Activated CD8-positive, alpha-beta T cell treated with anti-CD3 and anti-CD28 coated beads for 36 hours (primary cell): ENCODE data around the gene PGC. TPM values are rescaled to one million over a fixed set of nuclear protein-coding genes. Genes with fewer than 3 reads are reported as not detected.

Experiments
- ATAC-seq: fragments of 200-7000 bp; cut with Tn5 transposase; one replicate; pipeline ENCODE4 v1.10.0; 2021; ENCODE audit warnings: mild to moderate bottlenecking, moderate library complexity
- CTCF ChIA-PET: fragments of 350-600 bp; sonication (Branson Sonifier 250); formaldehyde crosslinking; loops from one replicate; lab custom pipeline; 2021; ENCODE audit warnings: antibody characterized with exemption; lab: Charles Lee
- POLR2A ChIA-PET: fragments of 350-600 bp; sonication (Branson Sonifier 250); formaldehyde crosslinking; loops from one replicate; lab custom pipeline; 2021; ENCODE audit warnings: antibody characterized with exemption; lab: Charles Lee
- DNase-seq: peaks from one replicate; pipeline ENCODE4 v3.0.0-alpha.2; 2020
- H3K27ac Mint-ChIP-seq: one replicate; pipeline ENCODE4 v1.8.0; 2021; ENCODE audit warnings: mild to moderate bottlenecking, mixed read lengths
- H3K27me3 Mint-ChIP-seq: one replicate; pipeline ENCODE4 v1.8.0; 2021; ENCODE audit warnings: mixed read lengths
- H3K36me3 Mint-ChIP-seq: one replicate; pipeline ENCODE4 v1.8.0; 2021; ENCODE audit warnings: low read depth, mixed read lengths
- H3K4me1 Mint-ChIP-seq: one replicate; pipeline ENCODE4 v1.8.0; 2021; ENCODE audit warnings: low read depth, mixed read lengths
- H3K4me3 Mint-ChIP-seq: one replicate; pipeline ENCODE4 v1.8.0; 2021; ENCODE audit warnings: mild to moderate bottlenecking, moderate library complexity, mixed read lengths
- H3K9me3 Mint-ChIP-seq: one replicate; pipeline ENCODE4 v1.8.0; 2021; ENCODE audit warnings: mixed read lengths
- CTCF ChIP-seq: fragments of 200-600 bp; IDR thresholded peaks from one replicate; pipeline ENCODE4 v1.8.0; 2022; ENCODE audit warnings: antibody characterized with exemption, mild to moderate bottlenecking
- intact Hi-C: fragments of 100-400 bp; cut with micrococcal nuclease; formaldehyde crosslinking; loops from one replicate; pipeline ENCODE4 v1.10.0; 2022
- total RNA-seq, 2 experiments: library from RNA; stranded (reverse); gene quantifications; one replicate each; pipeline ENCODE4 v1.2.3, GENCODE V29; 2021

The PGC gene
- total RNA-seq, 2 experiments from 2014 or later: not detected

GRCh38 chr6:41731561-41732086 is 15.6 kb downstream of the PGC start:
- DNase-seq (no peak), ATAC-seq (no peak)
- Mint-ChIP-seq H3K4me1 (peaks cover 45% of the 10 kb centered on the region), H3K36me3 (no peaks in the 10 kb centered on the region), H3K27ac (no peak overlapping the region), H3K27me3 (no peaks in the 10 kb centered on the region), H3K4me3 (no peak overlapping the region), H3K9me3 (no peaks in the 10 kb centered on the region)
- POLR2A ChIA-PET: interaction anchor here (1.3 kb wide), 1 partner anchor 9 kb away, joined by 3 read pairs; no protein-coding TSS in a partner anchor
- intact Hi-C loops: no loop called here
- CTCF ChIA-PET: no interaction called here
- TF ChIP-seq CTCF: no peak

GRCh38 chr6:41730531-41731436 is 16.4 kb downstream of the PGC start:
- no peak overlapping the region for H3K4me3 Mint-ChIP-seq
- H3K36me3 Mint-ChIP-seq: no peaks in the 10 kb centered on the region
- intact Hi-C loops: no loop called here
- no peak for TF ChIP-seq CTCF
- no peaks in the 10 kb centered on the region for H3K27me3 Mint-ChIP-seq
- ATAC-seq: no peak
- H3K4me1 Mint-ChIP-seq: peaks cover 45% of the 10 kb centered on the region
- POLR2A ChIA-PET: interaction anchor here (0.7 to 2.0 kb wide), 3 partner anchors 8 to 22 kb away, joined by 3 to 8 read pairs (median 3); no protein-coding TSS in a partner anchor
- no peaks in the 10 kb centered on the region for H3K9me3 Mint-ChIP-seq
- no peak for DNase-seq
- H3K27ac Mint-ChIP-seq: no peak overlapping the region
- CTCF ChIA-PET: interaction anchor here (0.7 to 0.9 kb wide), 2 partner anchors 24 to 49 kb away, joined by 3 read pairs; partner anchors contain the start of gene FRS3

- no peak for ATAC-seq
- Mint-ChIP-seq H3K27ac (no peak overlapping the region), H3K4me1 (peaks cover 45% of the 10 kb centered on the region), H3K27me3 (no peaks in the 10 kb centered on the region), H3K4me3 (no peak overlapping the region), H3K9me3 (no peaks in the 10 kb centered on the region), H3K36me3 (no peaks in the 10 kb centered on the region)
- TF ChIP-seq CTCF: no peak
- ChIA-PET CTCF (interaction anchor here (0.9 kb wide), 1 partner anchor 23 kb away, joined by 3 read pairs; no protein-coding TSS in a partner anchor), POLR2A (interaction anchor here (2.0 kb wide), 1 partner anchor 21 kb away, joined by 8 read pairs; no protein-coding TSS in a partner anchor)
- intact Hi-C loops: no loop called here
- DNase-seq: no peak
These were observed 17.6 kb downstream of the PGC start for GRCh38 chr6:41729624-41730023.

GRCh38 chr6:41728954-41729353 is 18.2 kb downstream of the PGC start:
- ChIA-PET POLR2A (interaction anchor here (2.0 kb wide), 1 partner anchor 21 kb away, joined by 8 read pairs; no protein-coding TSS in a partner anchor), CTCF (no interaction called here)
- H3K4me3 Mint-ChIP-seq: no peak overlapping the region
- ATAC-seq (no peak), DNase-seq (no peak)
- intact Hi-C loops: no loop called here
- H3K4me1 Mint-ChIP-seq: peaks cover 44% of the 10 kb centered on the region
- no peak for TF ChIP-seq CTCF
- H3K27ac Mint-ChIP-seq: no peak overlapping the region
- H3K9me3 Mint-ChIP-seq: no peaks in the 10 kb centered on the region
- H3K27me3 Mint-ChIP-seq: no peaks in the 10 kb centered on the region
- no peaks in the 10 kb centered on the region for H3K36me3 Mint-ChIP-seq
